BJ (cell line): ENCODE data around the gene B4GALT2. TPM values are rescaled to one million over a fixed set of nuclear protein-coding genes. Genes with fewer than 3 reads are reported as not detected.

Source experiments
- CTCF ChIA-PET: fragments of 350-600 bp; formaldehyde crosslinking; extraction: SDS; loops from one replicate; lab custom pipeline; 2021; ENCODE audit warnings: antibody characterized with exemption, inconsistent platforms; lab: Yijun Ruan, JAX
- POLR2A ChIA-PET: fragments of 300-600 bp; sonication (Branson Sonifier 250); formaldehyde crosslinking; extraction: SDS; loops from one replicate; lab custom pipeline; 2021; ENCODE audit warnings: antibody characterized with exemption; lab: Charles Lee
- DNase-seq: peaks from one replicate; pipeline ENCODE4 v3.0.0-alpha.2; 2011; ENCODE audit warnings: low read depth
- H3K27me3 ChIP-seq: 2 replicates; pipeline ENCODE4 v1.6.0; 2011; ENCODE audit warnings: low read length; ENCODE audit not compliant: control insufficient read depth, insufficient read depth
- H3K36me3 ChIP-seq: 2 replicates; pipeline ENCODE4 v1.5.1; 2011; ENCODE audit warnings: low read length; ENCODE audit not compliant: control insufficient read depth, insufficient read depth
- H3K4me3 ChIP-seq: 2 replicates; pipeline ENCODE4 v1.5.1; 2011; ENCODE audit warnings: low read depth, mild to moderate bottlenecking, control low read depth, low read length
- polyA plus RNA-seq: library from polyadenylated mRNA; depleted of rRNA; stranded (reverse); fragments of >200 nt; gene quantifications from 2 replicates; pipeline ENCODE4 v1.2.3, GENCODE V29; 2011
- TF ChIP-seq, protein P1 (sequence below): IDR thresholded peaks from 2 replicates; pipeline ENCODE4 v1.5.1; 2011; ENCODE audit warnings: low read depth, mild to moderate bottlenecking, control low read depth, inconsistent platforms, low read length, moderate library complexity; ENCODE audit not compliant: insufficient read depth

B4GALT2 gene
- polyA plus RNA-seq, 1 experiment, result 82.2 TPM

DNA sequence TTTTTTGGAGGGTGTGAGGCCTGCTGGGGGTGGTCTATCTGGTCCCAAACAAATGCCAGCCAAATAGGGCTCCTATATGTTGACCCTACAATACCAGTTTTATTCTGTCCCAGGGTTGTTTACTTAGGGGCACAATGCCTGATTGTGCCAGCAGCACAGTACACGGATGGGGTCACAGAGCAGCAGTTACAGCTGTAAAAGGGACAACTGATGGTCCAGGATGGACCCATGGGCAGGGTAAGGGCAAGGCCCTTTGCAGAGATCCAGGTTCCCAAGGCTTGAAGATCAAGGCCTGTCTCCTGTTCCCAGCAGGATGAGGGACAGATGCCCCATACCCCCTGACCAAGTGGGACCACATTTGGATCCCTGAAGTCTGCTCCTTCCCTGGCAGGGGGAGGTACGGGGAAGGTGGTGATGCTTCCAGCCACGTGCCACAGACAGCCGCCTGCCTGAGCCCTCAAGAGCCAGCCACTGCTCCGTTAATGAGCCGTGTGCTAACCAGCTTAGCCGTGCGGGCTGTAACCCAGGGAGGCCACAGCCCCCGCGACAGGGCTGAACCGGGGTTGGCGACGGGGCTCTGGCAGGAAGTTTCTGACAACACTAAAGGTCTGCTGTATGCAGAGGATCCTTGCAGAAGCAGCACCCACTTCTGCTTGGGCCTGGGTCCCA lies 34.1 kb downstream of the B4GALT2 start:
- H3K4me3 ChIP-seq, result no peak overlapping the region
- H3K27me3 ChIP-seq, result no peaks in the 10 kb centered on the region
- ChIA-PET POLR2A (no interaction called here), CTCF (interaction anchor here (2.2 to 4.4 kb wide), 2 partner anchors 35 kb away, joined by 8 to 17 read pairs; no protein-coding TSS in a partner anchor)
- H3K36me3 ChIP-seq, result peaks cover 17% of the 10 kb centered on the region
- TF ChIP-seq, protein P1, sequence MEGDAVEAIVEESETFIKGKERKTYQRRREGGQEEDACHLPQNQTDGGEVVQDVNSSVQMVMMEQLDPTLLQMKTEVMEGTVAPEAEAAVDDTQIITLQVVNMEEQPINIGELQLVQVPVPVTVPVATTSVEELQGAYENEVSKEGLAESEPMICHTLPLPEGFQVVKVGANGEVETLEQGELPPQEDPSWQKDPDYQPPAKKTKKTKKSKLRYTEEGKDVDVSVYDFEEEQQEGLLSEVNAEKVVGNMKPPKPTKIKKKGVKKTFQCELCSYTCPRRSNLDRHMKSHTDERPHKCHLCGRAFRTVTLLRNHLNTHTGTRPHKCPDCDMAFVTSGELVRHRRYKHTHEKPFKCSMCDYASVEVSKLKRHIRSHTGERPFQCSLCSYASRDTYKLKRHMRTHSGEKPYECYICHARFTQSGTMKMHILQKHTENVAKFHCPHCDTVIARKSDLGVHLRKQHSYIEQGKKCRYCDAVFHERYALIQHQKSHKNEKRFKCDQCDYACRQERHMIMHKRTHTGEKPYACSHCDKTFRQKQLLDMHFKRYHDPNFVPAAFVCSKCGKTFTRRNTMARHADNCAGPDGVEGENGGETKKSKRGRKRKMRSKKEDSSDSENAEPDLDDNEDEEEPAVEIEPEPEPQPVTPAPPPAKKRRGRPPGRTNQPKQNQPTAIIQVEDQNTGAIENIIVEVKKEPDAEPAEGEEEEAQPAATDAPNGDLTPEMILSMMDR, result no peak
- DNase-seq, result no peak

- ChIA-PET CTCF (interaction anchor here (0.6 to 2.2 kb wide), 6 partner anchors 8 to 255 kb away, joined by 3 to 17 read pairs (median 6); no protein-coding TSS in a partner anchor), POLR2A (no interaction called here)
- Histone ChIP-seq H3K36me3 (peaks cover 15% of the 10 kb centered on the region), H3K4me3 (no peak overlapping the region), H3K27me3 (no peaks in the 10 kb centered on the region)
- DNase-seq, result no peak
- TF ChIP-seq, protein P1, result no peak
Observed at GRCh38 chr1:44013949-44014348, 34.9 kb downstream of the B4GALT2 start.

- ChIA-PET CTCF (interaction anchor here (0.8 to 2.2 kb wide), 7 partner anchors 9 to 203 kb away, joined by 3 to 17 read pairs (median 5); no protein-coding TSS in a partner anchor), POLR2A (no interaction called here)
- no peak for DNase-seq
- TF ChIP-seq, protein P1, result no peak
- Histone ChIP-seq H3K27me3 (no peaks in the 10 kb centered on the region), H3K4me3 (no peak overlapping the region), H3K36me3 (peaks cover 16% of the 10 kb centered on the region)
Observed at GRCh38 chr1:44014365-44015104, 35.5 kb downstream of the B4GALT2 start.

DNA sequence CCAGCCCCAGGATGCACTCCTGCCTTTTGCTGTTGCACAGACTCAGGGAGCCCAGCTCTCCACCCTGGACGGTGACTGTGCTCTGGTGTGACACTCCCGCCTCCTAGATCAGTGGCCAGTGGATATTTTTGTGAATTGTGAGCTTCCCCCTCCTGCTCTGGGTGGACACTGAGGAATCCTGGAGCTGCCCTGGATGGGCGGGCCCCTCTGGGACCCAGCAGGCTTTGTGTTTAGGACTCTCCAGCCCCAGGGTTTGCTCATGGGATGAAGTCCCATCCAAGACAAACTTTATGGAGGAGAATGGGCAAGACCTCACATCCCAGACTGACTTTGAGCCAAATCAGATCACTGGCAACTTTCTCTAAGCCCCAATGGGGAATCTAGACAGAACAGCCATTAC lies 36.2 kb downstream of the B4GALT2 start:
- ChIA-PET CTCF (interaction anchor here (1.1 to 2.2 kb wide), 5 partner anchors 10 to 202 kb away, joined by 4 to 17 read pairs (median 6); no protein-coding TSS in a partner anchor), POLR2A (no interaction called here)
- no peak for DNase-seq
- Histone ChIP-seq H3K4me3 (no peak overlapping the region), H3K36me3 (peaks cover 17% of the 10 kb centered on the region), H3K27me3 (no peaks in the 10 kb centered on the region)
- TF ChIP-seq, protein P1, result no peak
